22Rv1 (cell line): ENCODE results near the gene IPO11.

Experiments used
- CTCF ChIP-seq: fragments of 450-650 bp; IDR thresholded peaks from 2 replicates; pipeline ENCODE4 v1.5.1; 2017; ENCODE audit warnings: mild to moderate bottlenecking
- ZFX ChIP-seq: fragments of 450-650 bp; IDR thresholded peaks from 2 replicates; pipeline ENCODE4 v1.6.1; 2017; ENCODE audit warnings: antibody characterized with exemption, borderline replicate concordance

- TF ChIP-seq CTCF (no peak), ZFX (no peak)
These were observed 156.4 kb downstream of the IPO11 start for GRCh38 chr5:62568800-62569432.
